Activated naive CD8-positive, alpha-beta T cell (primary cell): ENCODE measurements around the gene AKT1S1.
A peak's percentile ranks its signal among the peaks of the same experiment; 100 is the strongest.

Experiments used
- H3K27ac Mint-ChIP-seq: one replicate; pipeline ENCODE4 v1.8.0; 2021; ENCODE audit warnings: mixed read lengths
- H3K27me3 Mint-ChIP-seq: one replicate; pipeline ENCODE4 v1.8.0; 2021; ENCODE audit warnings: mixed read lengths
- H3K36me3 Mint-ChIP-seq: one replicate; pipeline ENCODE4 v1.8.0; 2021; ENCODE audit warnings: mixed read lengths
- H3K4me1 Mint-ChIP-seq: one replicate; pipeline ENCODE4 v1.8.0; 2021; ENCODE audit warnings: low read depth, mixed read lengths
- H3K4me3 Mint-ChIP-seq: one replicate; pipeline ENCODE4 v1.8.0; 2021; ENCODE audit warnings: mild to moderate bottlenecking, mixed read lengths
- H3K9me3 Mint-ChIP-seq: one replicate; pipeline ENCODE4 v1.8.0; 2021; ENCODE audit warnings: low read depth, mixed read lengths

Gene AKT1S1

DNA sequence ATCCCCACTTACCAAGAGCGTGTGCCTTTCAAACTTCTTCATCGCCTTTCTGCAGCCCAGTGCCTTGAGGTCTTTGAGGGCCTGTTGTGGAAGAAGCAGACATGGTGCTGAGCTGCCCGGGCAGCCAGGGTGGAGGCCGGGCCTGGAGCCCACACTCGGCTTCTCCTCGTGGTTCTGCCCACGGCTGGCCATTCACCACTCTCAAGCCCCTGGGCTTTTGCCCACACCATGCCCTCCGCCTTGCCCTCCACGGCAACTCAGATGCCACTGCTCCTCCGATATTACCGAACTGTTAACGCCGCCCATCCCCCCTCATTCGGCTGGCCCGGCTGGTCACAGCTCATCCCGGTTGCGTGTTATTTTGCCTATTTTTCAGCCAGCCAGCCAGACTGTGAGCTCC is 14.2 kb upstream of the AKT1S1 start:
- Mint-ChIP-seq H3K4me1 (peaks cover 23% of the 10 kb centered on the region), H3K27me3 (no peaks in the 10 kb centered on the region), H3K36me3 (peaks cover under 1% of the 10 kb centered on the region), H3K4me3 (no peak overlapping the region), H3K9me3 (no peaks in the 10 kb centered on the region), H3K27ac (no peak overlapping the region)

GRCh38 chr19:49890349-49891311 is 13.5 kb upstream of the AKT1S1 start:
- H3K9me3 Mint-ChIP-seq: no peaks in the 10 kb centered on the region
- H3K36me3 Mint-ChIP-seq: peaks cover 2% of the 10 kb centered on the region
- H3K4me1 Mint-ChIP-seq: peaks cover 16% of the 10 kb centered on the region
- peak overlapping the region; percentile 75 for H3K4me3 Mint-ChIP-seq
- H3K27me3 Mint-ChIP-seq: no peaks in the 10 kb centered on the region
- H3K27ac Mint-ChIP-seq: peak overlapping the region; percentile 58

DNA sequence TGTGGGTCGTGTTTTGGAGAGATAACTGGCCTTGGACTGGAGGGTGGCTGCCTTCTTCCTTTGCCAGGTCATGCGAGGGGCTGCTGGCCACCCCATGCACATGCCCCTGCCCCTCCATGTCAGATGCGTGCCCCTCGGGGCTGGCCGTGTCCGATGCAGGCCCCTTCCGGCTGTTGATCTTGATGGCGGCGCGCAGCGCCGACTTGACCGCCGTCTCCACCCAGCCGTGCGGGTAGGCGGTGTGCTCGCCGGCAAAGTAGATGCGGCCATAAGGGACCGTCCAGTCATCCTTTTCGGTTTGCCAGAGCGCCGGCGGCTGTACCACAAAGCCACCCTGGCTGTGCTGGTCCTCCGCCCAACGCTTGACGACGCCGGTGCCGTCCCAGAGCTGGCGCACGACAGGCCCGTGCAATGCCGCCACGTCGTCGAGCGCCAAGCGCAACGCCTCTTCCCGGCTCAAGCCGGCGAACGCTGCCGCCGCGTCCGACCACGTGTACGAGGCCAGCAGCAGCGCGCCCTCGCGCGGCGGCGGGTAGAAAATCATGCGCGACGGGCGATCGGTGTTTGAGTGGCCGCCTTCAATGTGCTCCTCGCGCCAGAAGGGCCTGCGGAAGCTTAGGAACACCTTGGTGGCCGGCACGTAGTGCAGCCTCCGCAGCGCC is 12.7 kb upstream of the AKT1S1 start:
- Mint-ChIP-seq H3K4me3 (peak overlapping the region; percentile 75), H3K9me3 (no peaks in the 10 kb centered on the region)

DNA sequence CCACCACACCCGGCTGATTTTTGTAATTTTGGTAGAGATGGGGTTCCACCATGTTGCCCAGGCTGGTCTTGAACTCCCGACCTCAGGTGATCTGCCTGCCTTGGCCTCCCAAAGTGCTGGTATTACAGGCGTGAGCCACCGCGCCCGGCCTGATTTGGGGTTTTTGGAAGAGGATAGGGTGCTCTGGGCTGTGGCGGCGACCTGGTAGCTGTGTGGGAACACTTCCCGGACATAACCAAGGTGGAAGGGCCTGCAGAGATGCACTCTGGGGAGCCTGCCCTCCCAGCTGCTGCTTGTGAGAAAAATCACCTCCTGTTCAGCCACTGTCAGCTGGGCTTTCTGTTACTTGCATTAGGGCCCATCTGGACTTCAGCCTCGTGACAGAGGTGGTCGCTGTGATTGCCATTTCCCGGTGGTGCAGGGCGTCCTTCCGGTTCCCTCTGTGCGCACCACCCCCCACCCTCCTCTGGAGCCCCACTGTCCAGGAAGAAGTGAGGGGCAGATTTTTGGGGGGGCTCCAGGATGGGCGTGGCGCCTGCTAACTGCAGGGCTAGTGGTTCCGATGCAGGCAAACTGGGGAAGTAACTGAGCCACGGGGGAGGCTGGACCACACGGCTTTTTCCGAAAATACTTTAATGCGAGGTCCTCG is 12.0 kb upstream of the AKT1S1 start:
- Mint-ChIP-seq H3K27ac (no peak overlapping the region), H3K36me3 (peaks cover 2% of the 10 kb centered on the region), H3K27me3 (no peaks in the 10 kb centered on the region), H3K4me1 (peaks cover 13% of the 10 kb centered on the region), H3K9me3 (no peaks in the 10 kb centered on the region), H3K4me3 (peak overlapping the region; percentile 17)

More for the DNA sequence above, 12.7 kb upstream of the AKT1S1 start:
- peaks cover 2% of the 10 kb centered on the region for H3K36me3 Mint-ChIP-seq
- H3K27ac Mint-ChIP-seq: peak overlapping the region; percentile 58
- H3K27me3 Mint-ChIP-seq: no peaks in the 10 kb centered on the region
- H3K4me1 Mint-ChIP-seq: peaks cover 13% of the 10 kb centered on the region

GRCh38 chr19:49888510-49888824 is 11.3 kb upstream of the AKT1S1 start:
- H3K9me3 Mint-ChIP-seq: no peaks in the 10 kb centered on the region
- H3K27ac Mint-ChIP-seq: no peak overlapping the region
- H3K4me1 Mint-ChIP-seq: peaks cover 13% of the 10 kb centered on the region
- H3K27me3 Mint-ChIP-seq: no peaks in the 10 kb centered on the region
- H3K4me3 Mint-ChIP-seq: no peak overlapping the region
- peaks cover 2% of the 10 kb centered on the region for H3K36me3 Mint-ChIP-seq

- H3K9me3 Mint-ChIP-seq: no peaks in the 10 kb centered on the region
- H3K4me3 Mint-ChIP-seq: no peak overlapping the region
- H3K4me1 Mint-ChIP-seq: peaks cover 11% of the 10 kb centered on the region
- no peak overlapping the region for H3K27ac Mint-ChIP-seq
- H3K36me3 Mint-ChIP-seq: peaks cover 2% of the 10 kb centered on the region
- no peaks in the 10 kb centered on the region for H3K27me3 Mint-ChIP-seq
Observed at GRCh38 chr19:49887665-49888509, 10.7 kb upstream of the AKT1S1 start.

DNA sequence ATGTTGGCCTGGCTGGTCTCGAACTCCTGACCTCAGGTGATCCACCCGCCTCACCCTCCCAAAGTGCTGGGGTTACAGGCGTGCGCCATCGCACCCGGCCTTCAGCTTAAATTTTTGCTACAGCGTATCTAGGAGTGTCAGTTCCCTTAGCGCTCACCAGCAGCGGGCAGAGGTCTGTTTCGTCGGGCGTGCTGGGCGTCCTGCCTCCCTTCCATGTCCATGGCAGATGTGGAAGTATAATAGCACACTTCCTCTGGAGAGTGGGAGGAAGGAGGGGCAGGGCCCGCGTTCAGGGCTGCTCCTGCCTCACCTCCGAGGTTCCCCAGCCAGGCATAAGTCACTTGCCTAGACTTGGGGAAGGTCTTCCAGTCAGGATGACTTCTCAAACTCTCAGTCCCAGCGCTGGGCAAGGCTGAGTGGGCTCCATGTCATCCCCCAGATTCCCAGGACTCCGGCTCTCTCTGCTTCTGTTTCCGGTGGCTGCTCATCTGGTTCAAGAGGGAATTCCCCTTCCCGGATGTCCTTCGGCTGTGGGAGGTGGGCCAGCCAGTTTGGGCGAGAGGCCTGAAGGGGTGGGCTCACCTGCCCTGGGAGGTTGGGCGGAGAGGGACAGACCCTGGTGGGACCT is 10.0 kb upstream of the AKT1S1 start:
- peaks cover 8% of the 10 kb centered on the region for H3K4me1 Mint-ChIP-seq
- no peak overlapping the region for H3K4me3 Mint-ChIP-seq
- no peak overlapping the region for H3K27ac Mint-ChIP-seq
- peaks cover 2% of the 10 kb centered on the region for H3K36me3 Mint-ChIP-seq
- no peaks in the 10 kb centered on the region for H3K27me3 Mint-ChIP-seq
- no peaks in the 10 kb centered on the region for H3K9me3 Mint-ChIP-seq

- Mint-ChIP-seq H3K36me3 (peaks cover 2% of the 10 kb centered on the region), H3K27ac (peak overlapping the region; percentile 16), H3K4me1 (peaks cover 3% of the 10 kb centered on the region), H3K9me3 (no peaks in the 10 kb centered on the region), H3K4me3 (no peak overlapping the region), H3K27me3 (no peaks in the 10 kb centered on the region)
Observed at GRCh38 chr19:49884760-49885159, 7.6 kb upstream of the AKT1S1 start.

DNA sequence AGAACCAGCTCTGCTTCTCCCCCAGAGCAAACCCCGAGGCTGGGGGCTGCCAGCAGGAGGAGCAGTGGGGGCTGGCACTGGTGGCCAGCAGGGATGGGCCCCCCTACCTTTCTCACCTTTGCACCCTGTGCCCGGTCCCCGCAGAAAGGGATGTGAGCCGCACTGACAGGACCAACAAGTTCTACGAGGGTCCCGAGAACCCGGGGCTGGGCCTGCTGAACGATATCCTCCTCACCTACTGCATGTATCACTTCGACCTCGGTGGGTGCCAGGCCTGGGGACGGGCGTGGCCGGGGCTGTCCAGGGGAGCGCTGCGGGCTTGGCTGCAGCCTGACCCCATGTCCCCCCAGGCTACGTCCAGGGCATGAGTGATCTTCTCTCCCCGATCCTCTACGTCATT is 7.0 kb upstream of the AKT1S1 start:
- Mint-ChIP-seq H3K4me3 (no peak overlapping the region), H3K27me3 (no peaks in the 10 kb centered on the region), H3K36me3 (peaks cover 2% of the 10 kb centered on the region), H3K27ac (no peak overlapping the region), H3K9me3 (no peaks in the 10 kb centered on the region), H3K4me1 (peaks cover 4% of the 10 kb centered on the region)

GRCh38 chr19:49883094-49883493 is 5.9 kb upstream of the AKT1S1 start:
- H3K27ac Mint-ChIP-seq: no peak overlapping the region
- no peaks in the 10 kb centered on the region for H3K27me3 Mint-ChIP-seq
- no peak overlapping the region for H3K4me3 Mint-ChIP-seq
- no peaks in the 10 kb centered on the region for H3K9me3 Mint-ChIP-seq
- peaks cover 2% of the 10 kb centered on the region for H3K36me3 Mint-ChIP-seq
- peaks cover 13% of the 10 kb centered on the region for H3K4me1 Mint-ChIP-seq

- H3K36me3 Mint-ChIP-seq: peaks cover 2% of the 10 kb centered on the region
- no peak overlapping the region for H3K27ac Mint-ChIP-seq
- H3K4me3 Mint-ChIP-seq: no peak overlapping the region
- no peaks in the 10 kb centered on the region for H3K27me3 Mint-ChIP-seq
- H3K9me3 Mint-ChIP-seq: no peaks in the 10 kb centered on the region
- H3K4me1 Mint-ChIP-seq: peaks cover 16% of the 10 kb centered on the region
Observed at GRCh38 chr19:49882643-49883042, 5.5 kb upstream of the AKT1S1 start.

GRCh38 chr19:49881672-49882394 is 4.7 kb upstream of the AKT1S1 start:
- Mint-ChIP-seq H3K4me1 (peaks cover 16% of the 10 kb centered on the region), H3K36me3 (peaks cover 2% of the 10 kb centered on the region), H3K4me3 (no peak overlapping the region), H3K27me3 (no peaks in the 10 kb centered on the region), H3K27ac (no peak overlapping the region), H3K9me3 (no peaks in the 10 kb centered on the region)

- Mint-ChIP-seq H3K27ac (no peak overlapping the region), H3K27me3 (no peaks in the 10 kb centered on the region), H3K4me1 (peaks cover 16% of the 10 kb centered on the region), H3K4me3 (no peak overlapping the region), H3K36me3 (no peaks in the 10 kb centered on the region), H3K9me3 (no peaks in the 10 kb centered on the region)
Observed at GRCh38 chr19:49881186-49881585, 4.0 kb upstream of the AKT1S1 start.
